ENCODE measurements around the gene ZSCAN21.

Gene ZSCAN21

GRCh38 chr7:100074841-100075240 is 25.3 kb downstream of the ZSCAN21 start:
- TF ChIP-seq CTCF (conservative IDR thresholded peaks at IDR 0.05; ENCODE audit: low read depth, low read length), result no peak
- no peak overlapping the region for H3K4me3 ChIP-seq (ENCODE audit: low read length)
- no peak for DNase-seq (ENCODE audit: low read depth)

GRCh38 chr7:100075418-100075817 is 25.8 kb downstream of the ZSCAN21 start:
- no peak for DNase-seq (ENCODE audit: low read depth)
- no peak overlapping the region for H3K4me3 ChIP-seq (ENCODE audit: low read length)
- TF ChIP-seq CTCF (conservative IDR thresholded peaks at IDR 0.05; ENCODE audit: low read depth, low read length), result no peak

GRCh38 chr7:100077205-100077604 is 27.6 kb downstream of the ZSCAN21 start:
- H3K4me3 ChIP-seq (ENCODE audit: low read length), result no peak overlapping the region
- TF ChIP-seq CTCF (conservative IDR thresholded peaks at IDR 0.05; ENCODE audit: low read depth, low read length), result no peak
- no peak for DNase-seq (ENCODE audit: low read depth)

- TF ChIP-seq CTCF (conservative IDR thresholded peaks at IDR 0.05; ENCODE audit: low read depth, low read length), result no peak
- H3K4me3 ChIP-seq (ENCODE audit: low read length), result no peak overlapping the region
- no peak for DNase-seq (ENCODE audit: low read depth)
Observed at GRCh38 chr7:100079024-100079560, 29.5 kb downstream of the ZSCAN21 start.

GRCh38 chr7:100080907-100081534 is 31.4 kb downstream of the ZSCAN21 start:
- peak overlapping the region; percentile 96 for H3K4me3 ChIP-seq (ENCODE audit: low read length)
- no peak for TF ChIP-seq CTCF (conservative IDR thresholded peaks at IDR 0.05; ENCODE audit: low read depth, low read length)
- DNase-seq (ENCODE audit: low read depth), result peak; percentile 30

GRCh38 chr7:100081535-100082102 is 32.0 kb downstream of the ZSCAN21 start, which contains the start of gene ZNF3:
Gene ZNF3 (minus strand): TSS chr7:100081723. CDS start chr7:100077357, 4,366 bp downstream.
- H3K4me3 ChIP-seq (ENCODE audit: low read length), result peak within 1 kb of the TSS; percentile 96
- peak; percentile 97 for DNase-seq (ENCODE audit: low read depth)
- peak; percentile 74 for TF ChIP-seq CTCF (conservative IDR thresholded peaks at IDR 0.05; ENCODE audit: low read depth, low read length)

GRCh38 chr7:100082978-100083377 is 33.4 kb downstream of the ZSCAN21 start:
- H3K4me3 ChIP-seq (ENCODE audit: low read length), result no peak overlapping the region
- no peak for DNase-seq (ENCODE audit: low read depth)
- no peak for TF ChIP-seq CTCF (conservative IDR thresholded peaks at IDR 0.05; ENCODE audit: low read depth, low read length)
